ENCODE measurements around the gene CDK6. TPM values are rescaled to one million over a fixed set of nuclear protein-coding genes. Genes with fewer than 3 reads are reported as not detected.

CDK6 gene
- total RNA-seq, 1 experiment from 2014 or later, result 10.5 TPM

DNA sequence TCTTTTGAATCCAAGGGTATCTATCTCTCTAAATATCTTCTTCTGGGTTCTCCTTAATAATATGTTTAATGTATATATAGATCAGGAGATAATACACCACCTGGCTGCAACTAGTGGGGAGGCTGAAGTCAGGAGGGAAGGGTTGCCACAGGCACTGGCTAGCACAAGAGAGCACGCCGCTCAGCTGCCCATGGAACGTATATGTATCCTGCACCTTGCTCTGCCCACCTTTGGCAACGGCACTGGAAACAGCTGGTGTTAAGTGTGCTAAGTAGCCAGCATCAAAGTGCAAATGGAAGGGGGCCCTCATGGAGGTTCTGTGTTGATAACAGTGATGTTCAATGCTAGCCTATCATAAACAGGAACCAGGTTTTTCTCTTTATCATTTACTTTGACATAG lies 196.4 kb downstream of the CDK6 start:
- intact Hi-C loops (cut with micrococcal nuclease; ENCODE audit: unreplicated experiment), result no loop called here
- Histone ChIP-seq H3K27me3 (replicated peaks; ENCODE audit: insufficient read depth, low read depth, low read length, poor library complexity) (no peaks in the 10 kb centered on the region), H3K4me1 (ENCODE audit: insufficient read depth, low read length, poor library complexity, severe bottlenecking) (peaks cover 13% of the 10 kb centered on the region), H3K9me3 (ENCODE audit: low read depth, low read length, poor library complexity, severe bottlenecking) (no peaks in the 10 kb centered on the region), H3K36me3 (ENCODE audit: insufficient read depth, low read length, poor library complexity, severe bottlenecking) (no peaks in the 10 kb centered on the region), H3K4me3 (ENCODE audit: low read depth, low read length, poor library complexity, severe bottlenecking) (no peak overlapping the region), H3K27ac (ENCODE audit: low read depth, low read length, poor library complexity, severe bottlenecking) (no peak overlapping the region)
- DNase-seq (ENCODE audit: low spot score), result no peak
- no TSS peak for BruUV-seq (replicated peaks)
- CTCF ChIA-PET, result no interaction called here
- TF ChIP-seq, protein P1, sequence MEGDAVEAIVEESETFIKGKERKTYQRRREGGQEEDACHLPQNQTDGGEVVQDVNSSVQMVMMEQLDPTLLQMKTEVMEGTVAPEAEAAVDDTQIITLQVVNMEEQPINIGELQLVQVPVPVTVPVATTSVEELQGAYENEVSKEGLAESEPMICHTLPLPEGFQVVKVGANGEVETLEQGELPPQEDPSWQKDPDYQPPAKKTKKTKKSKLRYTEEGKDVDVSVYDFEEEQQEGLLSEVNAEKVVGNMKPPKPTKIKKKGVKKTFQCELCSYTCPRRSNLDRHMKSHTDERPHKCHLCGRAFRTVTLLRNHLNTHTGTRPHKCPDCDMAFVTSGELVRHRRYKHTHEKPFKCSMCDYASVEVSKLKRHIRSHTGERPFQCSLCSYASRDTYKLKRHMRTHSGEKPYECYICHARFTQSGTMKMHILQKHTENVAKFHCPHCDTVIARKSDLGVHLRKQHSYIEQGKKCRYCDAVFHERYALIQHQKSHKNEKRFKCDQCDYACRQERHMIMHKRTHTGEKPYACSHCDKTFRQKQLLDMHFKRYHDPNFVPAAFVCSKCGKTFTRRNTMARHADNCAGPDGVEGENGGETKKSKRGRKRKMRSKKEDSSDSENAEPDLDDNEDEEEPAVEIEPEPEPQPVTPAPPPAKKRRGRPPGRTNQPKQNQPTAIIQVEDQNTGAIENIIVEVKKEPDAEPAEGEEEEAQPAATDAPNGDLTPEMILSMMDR (conservative IDR thresholded peaks at IDR 0.05; ENCODE audit: low read depth, low read length), result no peak
- no peak for TF ChIP-seq EZH2 (IDR thresholded peaks at IDR 0.05; ENCODE audit: borderline replicate concordance, low read depth, low read length, poor library complexity, severe bottlenecking)
- POLR2A ChIA-PET (ENCODE audit: low non-redundant PET), result no interaction called here

DNA sequence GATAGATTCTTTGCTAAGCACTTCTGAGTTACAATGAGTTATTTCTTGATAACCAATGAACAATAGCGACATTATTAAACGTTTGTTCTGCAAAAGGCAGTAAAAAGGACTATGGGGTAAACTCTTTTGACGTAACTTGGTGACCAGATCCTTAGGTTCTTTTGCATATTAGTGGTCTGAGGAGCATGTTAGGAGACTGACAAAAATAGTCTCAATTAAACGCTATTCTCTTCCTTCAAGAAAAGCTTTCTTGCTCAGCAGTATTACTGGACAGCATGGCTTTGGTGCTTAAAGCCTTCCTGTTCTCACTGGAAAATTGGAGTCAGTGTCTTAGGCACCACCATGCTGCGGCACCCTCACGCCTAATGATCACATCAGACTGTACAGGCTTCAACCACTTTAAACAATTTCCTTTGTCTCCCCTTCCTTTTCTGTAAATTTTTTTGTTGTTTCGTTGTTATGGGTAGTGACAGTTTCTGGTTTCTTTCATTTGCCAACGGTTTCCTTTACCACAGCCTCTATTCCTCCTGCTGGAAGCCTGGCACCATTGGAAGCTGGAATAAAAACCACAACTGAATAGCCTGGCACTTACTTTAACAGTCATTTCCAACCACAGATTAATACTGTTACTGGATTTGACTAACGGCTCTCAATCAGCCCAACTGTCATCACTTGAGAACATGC lies 197.0 kb downstream of the CDK6 start:
- Histone ChIP-seq H3K36me3 (ENCODE audit: insufficient read depth, low read length, poor library complexity, severe bottlenecking) (no peaks in the 10 kb centered on the region), H3K4me1 (ENCODE audit: insufficient read depth, low read length, poor library complexity, severe bottlenecking) (peaks cover 19% of the 10 kb centered on the region), H3K4me3 (ENCODE audit: low read depth, low read length, poor library complexity, severe bottlenecking) (no peak overlapping the region), H3K27me3 (replicated peaks; ENCODE audit: insufficient read depth, low read depth, low read length, poor library complexity) (no peaks in the 10 kb centered on the region), H3K9me3 (ENCODE audit: low read depth, low read length, poor library complexity, severe bottlenecking) (no peaks in the 10 kb centered on the region), H3K27ac (ENCODE audit: low read depth, low read length, poor library complexity, severe bottlenecking) (no peak overlapping the region)
- intact Hi-C loops (cut with micrococcal nuclease; ENCODE audit: unreplicated experiment), result no loop called here
- DNase-seq (ENCODE audit: low spot score), result no peak
- POLR2A ChIA-PET (ENCODE audit: low non-redundant PET), result no interaction called here
- CTCF ChIA-PET, result no interaction called here
- BruUV-seq (replicated peaks), result no TSS peak
- TF ChIP-seq, protein P1 (conservative IDR thresholded peaks at IDR 0.05; ENCODE audit: low read depth, low read length), result no peak
- no peak for TF ChIP-seq EZH2 (IDR thresholded peaks at IDR 0.05; ENCODE audit: borderline replicate concordance, low read depth, low read length, poor library complexity, severe bottlenecking)

DNA sequence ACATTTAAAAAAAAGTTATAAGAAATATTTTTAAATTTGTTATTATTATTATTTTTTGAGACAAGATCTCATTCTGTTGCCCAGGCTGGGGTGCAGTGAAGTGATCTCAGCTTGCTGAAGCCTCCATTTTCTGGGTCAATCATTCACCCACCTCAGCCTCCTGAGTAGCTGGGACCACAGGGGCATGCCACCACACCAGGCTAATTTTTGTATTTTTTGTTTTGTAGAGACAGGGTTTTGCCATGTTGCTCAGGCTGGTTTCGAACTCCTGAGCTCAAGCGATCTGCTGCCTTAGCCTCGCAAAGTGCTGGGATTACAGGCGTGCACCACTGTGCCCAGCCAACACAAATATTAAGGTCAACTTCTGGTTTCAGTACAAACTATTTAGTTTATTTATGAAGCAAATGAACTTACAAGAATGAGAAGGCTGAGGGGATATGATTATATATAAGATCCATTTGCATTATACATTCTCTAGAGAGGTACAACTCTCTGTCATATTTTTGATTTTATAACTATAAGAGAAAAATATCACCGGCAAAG lies 200.3 kb downstream of the CDK6 start:
- no peak overlapping the region for H3K27ac ChIP-seq (ENCODE audit: low read depth, low read length, poor library complexity, severe bottlenecking)
- H3K4me1 ChIP-seq (ENCODE audit: insufficient read depth, low read length, poor library complexity, severe bottlenecking), result peaks cover 46% of the 10 kb centered on the region
- CTCF ChIA-PET, result no interaction called here
- H3K9me3 ChIP-seq (ENCODE audit: low read depth, low read length, poor library complexity, severe bottlenecking), result no peaks in the 10 kb centered on the region
- no TSS peak for BruUV-seq (replicated peaks)
- DNase-seq (ENCODE audit: low spot score), result no peak
- POLR2A ChIA-PET (ENCODE audit: low non-redundant PET), result interaction anchor here (0.5 kb wide), 1 partner anchor 217 kb away, joined by 4 read pairs; no protein-coding TSS in a partner anchor
- TF ChIP-seq EZH2 (IDR thresholded peaks at IDR 0.05; ENCODE audit: borderline replicate concordance, low read depth, low read length, poor library complexity, severe bottlenecking), result no peak
- intact Hi-C loops (cut with micrococcal nuclease; ENCODE audit: unreplicated experiment), result no loop called here
- H3K4me3 ChIP-seq (ENCODE audit: low read depth, low read length, poor library complexity, severe bottlenecking), result no peak overlapping the region
- H3K36me3 ChIP-seq (ENCODE audit: insufficient read depth, low read length, poor library complexity, severe bottlenecking), result no peaks in the 10 kb centered on the region
- H3K27me3 ChIP-seq (replicated peaks; ENCODE audit: insufficient read depth, low read depth, low read length, poor library complexity), result no peaks in the 10 kb centered on the region

Measured in A673 (cell line).